NCI-H2227 treated with DMSO at 0.1 percent for 48 hours (cell line): ENCODE results near the gene ACADVL.
A peak's percentile ranks its signal among the peaks of the same experiment; 100 is the strongest.
"Not testable (repeated sequence)": the region's sequence is repeated elsewhere in the genome, so short reads cannot be mapped to it uniquely, and the experiment has no call there.

Experiments used
- DNase-seq: peaks from one replicate; lab custom pipeline; 2025; lab: John Stamatoyannopoulos, UW

The ACADVL gene

DNA sequence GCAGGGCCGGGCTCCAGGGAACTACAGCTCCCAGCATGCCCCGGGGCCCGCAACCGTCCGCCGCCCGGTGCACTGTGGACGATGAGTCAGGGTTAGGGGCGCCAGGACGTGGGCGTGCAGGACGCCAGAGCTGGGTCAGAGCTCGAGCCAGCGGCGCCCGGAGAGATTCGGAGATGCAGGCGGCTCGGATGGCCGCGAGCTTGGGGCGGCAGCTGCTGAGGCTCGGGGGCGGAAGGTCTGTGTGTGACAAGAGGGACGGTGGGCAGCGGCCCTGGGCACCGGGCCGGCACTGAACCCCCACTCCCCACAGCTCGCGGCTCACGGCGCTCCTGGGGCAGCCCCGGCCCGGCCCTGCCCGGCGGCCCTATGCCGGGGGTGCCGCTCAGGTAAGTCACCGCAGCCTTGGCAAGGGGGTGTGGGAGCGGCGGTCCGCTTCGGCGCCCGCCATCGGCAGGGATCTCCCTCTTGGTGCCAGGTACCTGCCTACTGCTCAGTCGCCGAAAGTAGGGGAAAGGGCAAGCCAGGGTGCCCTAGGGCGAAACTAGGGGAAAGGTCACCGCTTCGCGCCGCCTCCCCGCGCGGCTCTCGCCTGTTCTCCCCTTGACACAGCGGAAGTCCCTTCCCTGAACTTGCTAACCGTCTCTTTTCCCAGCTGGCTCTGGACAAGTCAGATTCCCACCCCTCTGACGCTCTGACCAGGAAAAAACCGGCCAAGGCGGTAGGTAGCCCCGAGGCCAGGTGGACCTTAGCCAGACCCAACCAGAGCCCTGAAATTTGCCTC is at the start of gene ACADVL, which contains the start of gene DLG4:
TSS of gene ACADVL (plus strand) at position 127 of the 781 bp plus-strand sequence. CDS start at position 174, 47 bp downstream.
TSS of gene DLG4 (minus strand) at position 25 of the 781 bp plus-strand sequence.
- DNase-seq, result peak; percentile 58

DNA sequence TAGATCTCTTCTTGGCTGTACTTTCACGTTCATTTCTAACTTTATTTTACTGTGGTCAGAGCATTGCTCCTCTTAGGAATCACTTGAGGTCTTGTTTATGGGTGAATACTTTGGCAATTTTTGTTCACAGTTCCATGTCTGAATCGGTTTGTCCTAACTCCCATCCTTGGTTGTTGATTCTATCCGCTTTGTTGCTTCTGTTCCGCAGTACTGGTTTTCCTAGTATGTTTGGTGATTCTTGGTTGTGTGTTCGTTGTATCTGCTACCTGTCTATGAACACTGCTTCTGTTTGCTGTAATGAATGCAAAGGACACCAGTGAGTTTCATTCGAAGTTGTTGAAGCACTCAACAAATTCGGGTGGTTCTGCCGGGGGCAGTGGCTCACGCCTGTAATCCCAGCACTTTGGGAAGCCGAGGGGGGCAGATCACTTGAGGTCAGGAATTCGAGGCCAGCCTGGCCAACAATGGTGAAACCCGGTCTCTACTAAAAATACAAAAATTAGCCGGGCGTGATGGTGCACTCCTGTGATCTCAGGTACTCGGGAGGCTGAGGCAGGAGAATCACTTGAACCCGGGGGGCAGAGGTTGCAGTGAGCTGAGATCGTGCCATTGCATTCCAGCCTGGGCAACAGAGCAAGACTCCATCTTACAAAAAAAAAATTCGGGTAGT is 47.1 kb upstream of the ACADVL start:
- not testable (repeated sequence) for DNase-seq

DNA sequence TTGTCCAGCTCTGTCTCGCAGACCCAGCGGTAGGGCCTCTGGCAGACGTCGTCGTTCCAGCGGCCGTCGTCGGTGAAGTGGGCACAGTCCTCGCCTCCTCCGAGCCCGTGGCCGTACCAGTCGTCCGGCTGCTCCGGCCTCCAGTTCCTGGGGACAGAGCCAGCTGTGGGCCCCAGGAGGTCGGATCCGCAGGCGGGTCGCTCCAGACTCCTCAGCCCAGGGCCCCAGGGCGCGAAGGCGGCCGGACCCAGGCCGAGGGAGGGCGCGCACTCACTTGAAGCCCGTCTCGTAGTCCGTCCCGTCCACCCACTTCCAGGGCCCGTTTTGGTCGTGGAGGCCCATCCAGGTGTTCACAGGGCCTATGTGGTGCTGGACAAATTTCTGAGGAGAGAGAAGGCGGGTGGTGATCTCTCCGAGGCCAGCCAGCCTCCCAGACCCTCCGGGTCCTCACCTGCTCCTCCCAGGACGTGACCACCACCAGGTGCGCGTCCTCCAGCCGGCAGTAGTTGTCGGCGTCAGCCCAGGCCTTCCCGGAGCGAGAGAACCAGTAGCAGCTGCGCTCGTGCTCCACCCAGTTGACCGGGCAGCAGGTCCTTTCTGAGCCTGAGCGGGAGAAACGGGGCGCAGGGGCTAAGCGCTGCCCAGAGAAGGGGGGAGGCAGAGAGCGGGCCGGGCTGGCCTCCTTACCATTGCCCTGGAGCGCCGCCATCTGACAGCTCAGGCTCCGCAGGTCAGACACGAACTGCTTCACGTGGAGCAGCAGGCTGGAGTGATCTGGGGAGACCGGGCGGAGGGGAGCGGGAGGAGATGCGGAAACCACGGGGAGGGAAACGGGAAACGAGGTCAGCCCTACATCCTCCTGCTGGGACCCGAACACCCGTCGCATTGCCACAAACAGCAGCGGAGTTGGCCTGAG is 45.8 kb upstream of the ACADVL start:
- no peak for DNase-seq

DNA sequence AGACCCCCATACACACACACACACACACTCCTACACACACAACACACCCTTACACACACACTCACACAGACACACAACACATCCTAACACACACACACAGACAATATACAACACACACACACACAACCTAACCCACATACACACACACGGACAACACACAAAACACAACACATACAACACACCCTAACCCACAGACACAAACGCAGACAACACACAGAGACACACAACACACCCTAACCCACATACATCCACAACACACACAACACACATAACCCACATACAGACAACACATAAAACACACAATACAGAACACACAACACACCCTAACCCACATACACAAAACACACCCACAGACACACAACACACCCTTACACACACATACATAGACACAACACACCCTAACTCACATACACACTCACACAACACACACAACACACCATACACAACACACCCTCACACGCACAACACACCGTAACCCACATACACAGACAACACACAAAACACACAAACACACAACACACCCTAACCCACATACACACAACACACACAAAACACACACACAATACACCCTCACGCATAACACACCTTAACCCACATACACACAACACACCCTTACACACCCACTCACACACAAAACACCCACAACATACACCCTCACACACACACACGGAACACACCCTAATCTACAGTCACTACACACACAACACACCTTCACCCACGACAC is 45.0 kb upstream of the ACADVL start:
- no peak for DNase-seq

DNA sequence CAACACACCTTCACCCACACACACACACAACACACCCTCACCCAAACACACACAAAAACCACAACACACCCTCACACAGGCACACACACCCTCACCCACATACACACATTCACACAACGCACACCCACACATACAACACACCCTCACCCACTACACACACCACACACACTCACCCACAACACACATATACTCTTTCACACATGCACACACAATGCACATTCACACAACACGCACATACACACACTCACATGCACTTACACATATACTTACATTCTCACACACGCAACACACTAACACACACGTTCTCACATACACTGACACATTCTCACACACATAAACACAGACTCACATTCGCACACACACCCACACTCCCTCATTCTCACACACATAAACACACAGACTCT is 44.4 kb upstream of the ACADVL start:
- DNase-seq, result no peak

DNA sequence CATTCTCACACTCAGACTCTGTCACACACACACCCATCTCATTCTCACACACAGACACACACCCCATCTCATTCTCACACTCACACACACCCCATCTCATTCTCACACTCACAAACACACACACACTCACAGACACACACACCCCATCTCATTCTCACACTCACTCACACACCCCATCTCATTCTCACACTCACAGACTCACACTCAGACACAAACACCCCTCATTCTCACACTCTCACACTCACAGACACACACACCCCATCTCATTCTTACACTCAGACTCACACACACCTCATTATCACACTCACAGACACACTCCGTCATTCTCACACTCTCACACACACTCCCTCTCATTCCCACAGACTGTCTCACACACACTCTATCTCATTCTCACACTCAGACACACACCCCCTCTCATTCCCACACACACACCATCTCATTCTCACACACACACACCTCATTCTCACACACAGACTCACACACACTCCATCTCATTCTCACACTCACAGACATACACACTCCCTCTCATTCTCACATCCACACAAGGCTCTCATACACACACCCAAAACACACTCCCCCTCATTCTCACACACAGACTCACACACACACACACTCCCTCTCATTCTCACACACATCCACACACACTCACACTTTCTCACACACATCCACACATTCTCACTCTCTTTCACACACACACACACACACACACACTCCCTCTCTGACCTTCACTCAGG is 43.5 kb upstream of the ACADVL start:
- DNase-seq, result no peak

DNA sequence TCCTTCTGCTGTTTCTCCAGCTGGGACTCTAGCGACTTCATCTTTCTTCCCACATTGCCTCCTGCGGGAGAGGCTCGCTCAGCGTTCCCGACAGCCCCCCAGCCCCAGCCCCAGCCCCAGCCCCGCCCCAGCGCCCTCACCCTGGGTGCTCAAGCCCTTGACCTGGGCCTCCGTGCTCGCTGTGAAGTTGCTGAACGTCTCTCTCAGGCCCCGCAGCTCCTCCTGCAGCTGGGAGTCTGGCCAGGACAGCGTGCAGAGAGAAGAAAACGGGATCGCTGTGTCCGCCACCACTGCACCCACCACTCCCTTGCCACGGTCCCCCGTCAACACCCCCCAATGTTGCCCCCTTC is 42.9 kb upstream of the ACADVL start:
- no peak for DNase-seq

DNA sequence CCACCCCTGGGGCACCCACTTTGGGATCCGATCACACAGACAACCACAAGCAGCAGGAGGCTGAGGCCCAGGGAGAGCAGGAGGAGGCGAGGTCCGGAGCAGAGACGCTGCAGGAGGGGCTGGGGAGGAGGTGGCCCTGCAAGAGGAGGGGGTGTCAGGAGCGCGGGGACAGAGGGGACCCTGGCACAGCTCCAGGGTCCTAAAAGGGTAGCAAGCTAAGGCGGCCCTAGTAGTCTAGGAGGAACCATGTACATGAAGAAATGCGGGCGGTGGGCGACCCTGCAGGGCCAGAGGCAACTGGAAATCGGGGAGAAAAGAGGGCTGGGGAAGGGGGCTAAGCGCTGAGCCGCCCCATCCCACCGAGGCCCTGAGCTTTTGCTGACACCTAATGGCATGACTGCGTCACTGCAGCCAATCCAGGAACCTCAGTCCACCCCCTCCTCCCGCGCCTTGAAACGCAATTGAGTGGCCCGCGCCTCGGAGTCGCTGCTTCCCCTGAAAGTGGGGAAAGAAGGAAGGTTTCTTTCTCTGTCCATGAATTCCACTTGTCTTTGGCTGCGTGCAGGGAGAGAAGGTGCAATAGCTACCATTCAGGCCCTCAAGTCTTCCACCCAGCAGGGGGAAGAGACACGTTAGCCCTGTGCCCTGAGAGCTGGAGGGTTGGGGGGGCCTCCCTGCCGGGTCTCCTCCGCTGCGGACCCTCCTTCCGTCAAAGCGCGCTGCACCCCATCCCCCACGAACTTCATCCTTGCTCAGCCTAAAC is 42.4 kb upstream of the ACADVL start:
- DNase-seq, result peak; percentile 43

DNA sequence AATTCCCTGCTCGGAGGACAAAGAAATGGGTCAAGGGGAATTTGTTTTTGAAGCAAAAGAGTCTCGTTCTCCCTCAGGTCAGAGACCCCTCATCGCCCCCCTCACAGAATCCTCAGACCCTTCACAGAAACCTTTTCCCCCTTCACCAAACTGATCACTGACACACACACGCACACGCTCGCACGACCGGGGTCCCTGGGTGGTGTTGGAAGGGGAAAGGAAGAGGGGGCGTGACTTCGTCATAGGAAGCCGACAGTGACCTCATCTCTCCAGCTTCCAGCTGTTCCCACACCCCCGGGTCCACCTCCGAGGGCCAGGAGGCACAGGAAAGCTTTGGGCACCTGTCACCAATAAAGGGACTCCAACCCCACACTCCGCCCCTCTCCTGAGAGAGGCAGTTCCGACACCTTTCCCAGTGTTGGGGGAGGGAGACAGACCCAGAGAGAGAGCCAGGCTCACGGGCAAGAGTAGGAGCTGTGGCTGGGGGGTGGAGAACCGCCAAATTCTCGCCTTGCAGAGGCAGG is 41.7 kb upstream of the ACADVL start:
- no peak for DNase-seq

DNA sequence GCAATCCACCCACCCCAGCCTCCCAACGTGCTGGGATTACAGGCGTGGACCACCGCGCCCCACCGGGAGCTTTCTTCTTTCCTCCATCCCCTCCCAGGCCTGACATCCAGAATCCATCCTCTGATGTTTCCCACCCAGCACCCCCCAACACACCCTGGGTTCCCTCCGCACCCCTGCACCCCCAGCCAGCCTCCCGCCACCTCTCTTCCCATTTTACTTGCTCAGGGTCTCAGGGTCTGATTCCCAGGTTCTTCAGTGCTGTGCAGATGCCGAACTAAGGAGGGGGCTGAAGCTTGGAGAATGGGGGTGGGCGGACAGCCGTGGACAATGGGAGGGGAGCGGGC is 40.8 kb upstream of the ACADVL start:
- no peak for DNase-seq

DNA sequence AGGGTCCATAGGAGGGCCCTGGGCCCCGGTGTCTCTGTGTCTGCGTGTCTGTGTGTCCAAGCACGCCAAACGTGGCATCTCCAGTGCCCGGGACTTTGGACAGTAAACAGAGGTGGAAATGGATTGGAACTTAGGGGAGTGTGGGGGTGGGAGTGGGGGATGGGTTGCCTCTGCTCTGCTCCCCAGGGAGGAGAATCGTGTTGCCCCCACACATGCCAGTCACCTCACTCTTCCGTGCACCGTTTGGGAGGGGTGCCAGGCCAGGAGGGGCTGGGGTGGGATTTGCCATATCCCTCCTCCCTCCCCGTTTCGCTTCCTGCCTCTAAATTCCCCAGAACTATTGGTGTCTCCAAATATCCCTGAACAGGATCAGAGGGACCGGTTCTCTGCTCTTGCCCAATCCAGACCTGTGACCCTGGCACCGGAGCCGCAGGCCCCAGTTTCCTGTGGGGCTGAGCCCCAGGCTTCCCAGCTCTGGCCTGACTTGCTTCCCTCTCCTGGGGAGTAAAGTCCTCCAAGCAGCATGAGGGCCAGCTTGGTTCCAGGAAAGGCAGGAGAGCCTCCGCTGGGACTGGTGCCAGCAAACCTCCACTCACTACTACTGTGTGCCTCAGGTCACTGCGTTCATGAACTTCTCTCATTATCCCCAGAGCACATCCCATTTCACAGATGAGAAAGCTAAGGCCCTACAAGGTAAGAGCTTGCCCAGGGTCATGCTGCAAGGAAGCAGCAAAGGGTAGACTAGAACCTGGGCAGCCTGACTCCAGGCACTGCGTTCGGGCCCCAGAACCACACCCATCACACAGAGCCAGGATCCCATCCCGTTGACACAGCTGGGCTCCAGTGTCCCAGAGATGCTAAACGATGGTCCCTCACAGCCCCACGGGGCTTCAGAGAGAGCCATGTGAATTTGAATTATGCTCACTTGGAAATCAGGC is 40.2 kb upstream of the ACADVL start, which contains the start of gene ASGR1:
TSS of gene ASGR1 (minus strand) at position 54 of the 938 bp plus-strand sequence. CDS start 807 bp downstream, outside the sequence.
- no peak for DNase-seq

DNA sequence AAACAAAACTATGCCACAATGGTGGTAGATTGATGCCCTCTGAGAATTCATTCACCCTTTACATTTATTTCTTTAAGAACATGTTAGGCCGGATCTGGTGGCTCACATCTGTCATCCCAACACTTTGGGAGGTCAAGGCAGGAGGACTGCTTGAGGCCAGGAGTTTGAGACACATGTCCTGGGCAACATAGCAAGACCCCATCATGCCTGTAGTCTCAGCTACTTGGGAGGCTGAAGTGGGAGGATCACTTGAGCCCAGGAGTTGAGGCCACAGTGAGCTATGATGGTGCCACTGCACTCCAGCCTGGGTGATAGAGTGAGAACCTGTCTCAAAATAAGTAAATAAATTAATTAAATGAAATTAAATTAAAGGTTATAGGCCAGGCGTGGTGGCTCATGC is 37.6 kb upstream of the ACADVL start:
- not testable (repeated sequence) for DNase-seq

DNA sequence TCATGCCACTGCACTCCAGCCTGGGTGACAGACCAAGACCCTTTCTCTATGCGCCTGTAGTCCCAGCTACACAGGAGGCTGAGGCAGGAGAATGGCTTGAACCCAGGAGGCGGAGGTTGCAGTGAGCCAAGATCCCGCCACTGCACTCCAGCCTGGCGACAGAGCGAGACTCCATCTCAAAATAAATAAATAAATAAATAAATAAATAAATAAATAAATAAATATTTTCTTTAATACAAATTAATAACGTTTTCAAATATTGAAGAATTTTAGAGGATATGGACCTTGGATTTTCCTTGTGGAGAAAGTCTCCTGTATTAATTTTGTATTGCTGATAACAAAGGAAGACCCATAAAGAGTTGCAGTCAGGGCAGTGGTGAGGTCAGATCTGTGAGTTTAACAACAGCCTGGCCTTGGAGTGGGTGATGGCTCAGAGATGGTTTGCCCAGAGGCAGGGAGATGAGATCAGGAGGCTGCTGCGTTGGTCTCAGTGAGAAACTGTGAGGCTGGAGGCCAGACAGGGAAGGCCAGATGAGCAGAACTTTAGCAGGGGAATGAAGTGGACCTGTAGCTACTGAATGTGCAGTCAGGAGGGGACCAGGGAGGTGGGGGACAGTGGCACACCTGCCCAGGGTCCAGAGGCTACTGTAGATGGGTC is 36.2 kb upstream of the ACADVL start:
- DNase-seq, result no peak

DNA sequence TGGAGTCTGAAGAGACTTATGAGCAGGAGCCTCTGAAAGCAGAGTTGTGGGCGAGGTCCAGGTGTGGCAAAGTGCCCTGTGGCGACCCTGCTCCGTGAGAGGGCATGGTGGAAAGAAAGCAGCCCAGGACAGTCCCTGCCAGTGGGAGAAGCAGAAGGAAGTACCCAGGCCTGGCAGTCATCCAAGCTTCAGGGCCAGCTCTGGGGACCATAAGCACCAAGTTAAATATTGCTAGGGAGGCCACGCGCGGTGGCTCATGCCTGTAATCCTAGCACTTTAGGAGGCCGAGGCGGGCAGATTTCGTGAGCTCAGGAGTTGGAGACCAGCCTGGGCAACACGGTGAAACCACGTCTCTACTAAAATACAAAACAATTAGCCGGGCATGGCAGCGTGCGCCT is 35.6 kb upstream of the ACADVL start:
- DNase-seq, result no peak

DNA sequence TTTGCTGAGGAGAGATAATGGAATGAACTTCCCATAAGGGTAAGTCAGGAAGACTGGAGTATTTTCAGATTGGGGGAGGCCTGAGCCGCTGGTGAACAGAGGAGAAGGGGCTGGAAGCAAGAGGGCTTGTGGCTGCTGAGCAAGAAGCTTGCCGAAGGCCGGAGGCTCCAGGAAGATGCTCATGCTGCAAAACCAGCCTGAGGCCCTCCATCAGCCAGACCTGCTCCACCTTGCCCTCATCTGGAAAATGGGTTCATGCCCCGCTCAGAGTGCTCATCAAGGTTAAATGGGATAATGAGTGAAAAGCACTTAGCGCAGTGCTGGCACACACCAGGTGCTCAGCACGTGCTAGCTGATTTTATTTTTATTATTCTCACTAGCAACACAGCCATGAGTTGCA is 35.1 kb upstream of the ACADVL start:
- no peak for DNase-seq

DNA sequence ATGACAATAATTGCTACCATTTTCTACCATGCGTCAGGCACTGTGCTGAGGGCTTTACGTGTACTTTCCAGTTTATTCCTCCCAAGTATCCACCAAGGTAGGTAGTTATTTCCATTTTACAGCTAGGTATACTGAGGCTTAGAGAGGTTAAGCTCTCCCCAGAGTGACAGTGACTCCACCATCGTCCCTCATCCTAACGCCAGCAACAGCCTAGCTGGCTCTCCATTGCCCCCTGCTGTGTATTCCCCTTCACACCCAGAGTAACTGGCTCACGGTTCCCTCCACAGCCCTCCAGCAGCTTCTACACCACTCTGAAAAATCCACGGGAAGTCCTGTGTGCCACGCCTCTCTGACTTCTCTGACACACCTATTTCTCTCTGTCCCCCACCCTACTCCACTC is 33.5 kb upstream of the ACADVL start:
- no peak for DNase-seq

DNA sequence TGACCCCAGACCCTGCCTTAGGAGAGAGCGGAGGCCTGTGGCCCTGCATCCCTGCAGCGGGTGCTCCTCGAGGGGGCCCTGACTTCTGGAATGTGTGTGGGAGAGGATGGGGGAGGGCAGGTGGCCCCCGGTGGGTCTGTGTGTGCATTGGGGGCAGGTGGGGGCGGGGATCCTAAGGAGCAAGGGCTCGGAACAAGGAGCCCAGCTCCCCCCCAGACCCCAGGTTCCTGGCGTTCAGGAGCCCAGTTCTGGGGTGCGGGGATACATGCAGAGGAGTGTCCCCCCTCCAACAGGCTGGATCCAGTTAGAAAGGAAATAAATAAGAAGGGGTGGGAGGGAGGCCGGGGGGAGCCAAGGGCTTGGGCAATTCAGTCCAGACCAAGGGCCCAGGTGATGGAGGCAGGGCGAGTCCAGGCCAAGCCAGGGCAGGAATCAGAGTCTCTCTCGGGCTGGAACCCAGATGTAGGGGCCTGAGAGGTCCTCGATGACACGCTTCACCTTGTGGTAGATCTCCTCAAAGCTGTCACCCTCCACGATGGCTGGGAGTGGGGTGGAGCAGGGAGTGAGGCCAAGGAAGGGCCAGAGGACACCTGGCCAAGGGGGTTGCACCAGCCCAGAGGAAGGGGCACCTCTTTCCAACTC is 29.3 kb upstream of the ACADVL start:
- DNase-seq, result no peak

DNA sequence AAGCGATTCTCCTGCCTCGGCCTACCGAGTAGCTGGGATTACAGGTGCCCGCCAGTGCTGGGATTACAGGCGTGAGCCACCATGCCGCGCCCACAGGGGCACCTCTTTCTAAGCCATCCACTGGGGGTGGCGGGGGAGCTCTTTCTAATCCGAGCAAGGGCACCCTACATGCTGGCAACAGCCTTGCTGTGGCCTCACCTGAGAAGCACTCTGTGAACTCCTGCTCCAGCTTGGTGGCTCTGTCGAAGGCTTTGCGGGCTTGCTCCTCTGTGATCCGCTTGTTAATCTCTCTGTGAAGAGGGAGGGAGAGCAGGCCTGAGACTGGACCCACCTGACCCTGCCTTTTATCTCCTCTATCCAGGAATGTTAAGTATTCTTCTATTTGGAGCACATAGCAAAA is 28.7 kb upstream of the ACADVL start:
- DNase-seq, result no peak
